ENCODE results near the gene HECTD4.
"Not testable (repeated sequence)": the region's sequence is repeated elsewhere in the genome, so short reads cannot be mapped to it uniquely, and the experiment has no call there.

The HECTD4 gene

GRCh38 chr12:112110787-112111662 lies 271.2 kb downstream of the HECTD4 start:
- DNase-seq: not testable (repeated sequence)
